Measurements from ENCODE around the gene MON2. TPM values are rescaled to one million over a fixed set of nuclear protein-coding genes. Genes with fewer than 3 reads are reported as not detected.
A peak's percentile ranks its signal among the peaks of the same experiment; 100 is the strongest.
"Not testable (repeated sequence)": the region's sequence is repeated elsewhere in the genome, so short reads cannot be mapped to it uniquely, and the experiment has no call there.

The MON2 gene
- total RNA-seq, 1 donor from 2014 or later, result 16.9 TPM

DNA sequence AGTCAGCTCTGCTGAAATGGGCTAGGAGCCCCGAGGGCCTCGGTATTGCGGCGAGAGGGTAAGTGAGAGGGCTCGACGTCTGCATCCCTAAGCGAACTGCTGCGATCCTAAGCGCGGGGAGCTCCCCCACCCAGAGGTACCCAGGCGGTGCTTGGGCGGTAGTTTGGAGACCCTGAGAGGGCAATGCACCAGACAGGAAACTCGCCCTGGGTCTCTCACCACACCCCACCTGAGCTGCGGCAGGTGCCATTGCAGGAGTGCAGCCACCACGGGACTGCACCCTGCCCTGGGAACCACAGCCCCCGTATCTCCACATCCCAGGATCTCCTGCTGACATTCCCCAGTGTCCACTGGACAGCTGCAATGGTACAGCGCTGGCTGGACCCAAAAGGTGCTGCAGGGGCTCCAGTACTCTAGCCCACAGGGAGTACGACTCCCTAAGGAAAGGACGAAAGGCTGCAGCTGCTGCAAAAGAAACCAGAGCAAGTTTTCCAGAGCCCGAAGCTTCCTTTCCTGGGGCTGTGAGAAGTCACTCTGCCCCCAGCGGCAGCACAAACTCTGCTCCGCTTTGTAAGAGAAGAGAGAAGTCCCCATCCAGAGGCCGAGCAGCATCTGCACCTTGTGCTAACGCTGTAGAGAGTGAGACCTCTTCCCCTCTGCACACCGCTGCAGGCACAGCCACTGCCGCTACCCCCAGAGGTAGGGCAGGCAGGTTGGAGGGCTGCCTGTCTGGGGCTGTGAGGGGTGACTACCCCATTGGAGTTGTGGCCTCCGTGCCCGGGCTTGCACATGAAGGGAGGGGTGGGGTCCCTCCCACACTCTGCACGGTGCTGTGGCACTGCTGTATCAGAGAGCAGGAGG is 31.1 kb upstream of the MON2 start:
- DNase-seq (ENCODE audit: low read depth), result peak; percentile 35
- TF ChIP-seq, protein P1, sequence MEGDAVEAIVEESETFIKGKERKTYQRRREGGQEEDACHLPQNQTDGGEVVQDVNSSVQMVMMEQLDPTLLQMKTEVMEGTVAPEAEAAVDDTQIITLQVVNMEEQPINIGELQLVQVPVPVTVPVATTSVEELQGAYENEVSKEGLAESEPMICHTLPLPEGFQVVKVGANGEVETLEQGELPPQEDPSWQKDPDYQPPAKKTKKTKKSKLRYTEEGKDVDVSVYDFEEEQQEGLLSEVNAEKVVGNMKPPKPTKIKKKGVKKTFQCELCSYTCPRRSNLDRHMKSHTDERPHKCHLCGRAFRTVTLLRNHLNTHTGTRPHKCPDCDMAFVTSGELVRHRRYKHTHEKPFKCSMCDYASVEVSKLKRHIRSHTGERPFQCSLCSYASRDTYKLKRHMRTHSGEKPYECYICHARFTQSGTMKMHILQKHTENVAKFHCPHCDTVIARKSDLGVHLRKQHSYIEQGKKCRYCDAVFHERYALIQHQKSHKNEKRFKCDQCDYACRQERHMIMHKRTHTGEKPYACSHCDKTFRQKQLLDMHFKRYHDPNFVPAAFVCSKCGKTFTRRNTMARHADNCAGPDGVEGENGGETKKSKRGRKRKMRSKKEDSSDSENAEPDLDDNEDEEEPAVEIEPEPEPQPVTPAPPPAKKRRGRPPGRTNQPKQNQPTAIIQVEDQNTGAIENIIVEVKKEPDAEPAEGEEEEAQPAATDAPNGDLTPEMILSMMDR (IDR thresholded peaks at IDR 0.05; ENCODE audit: insufficient read depth, low read length, poor library complexity, severe bottlenecking), result peak; percentile 80

DNA sequence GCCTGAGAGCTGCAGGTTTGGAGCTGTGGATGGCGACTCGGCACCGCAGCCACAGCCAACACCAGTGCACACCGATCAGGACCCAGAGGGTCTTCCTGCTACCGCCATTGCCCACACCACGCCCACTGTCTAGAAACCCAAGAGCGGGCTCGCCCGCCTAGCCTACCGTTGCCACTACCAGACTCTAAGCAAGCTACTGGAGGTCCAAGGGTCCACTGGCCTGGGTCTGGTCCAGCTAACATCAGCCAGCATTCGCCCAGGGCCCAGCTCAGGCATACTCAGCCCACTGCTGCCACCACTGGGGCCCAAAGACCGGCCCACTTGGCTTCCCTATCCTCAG is 30.5 kb upstream of the MON2 start:
- peaks cover 6% of the 10 kb centered on the region for H3K27me3 ChIP-seq (ENCODE audit: control insufficient read depth, insufficient read depth, low read length)
- no peak overlapping the region for H3K4me3 ChIP-seq (ENCODE audit: low read depth, low read length)
- TF ChIP-seq, protein P1 (IDR thresholded peaks at IDR 0.05; ENCODE audit: insufficient read depth, low read length, poor library complexity, severe bottlenecking), result no peak
- H3K36me3 ChIP-seq (ENCODE audit: control insufficient read depth, insufficient read depth, low read length), result no peaks in the 10 kb centered on the region
- DNase-seq (ENCODE audit: low read depth), result no peak

More for the DNA sequence above, 31.1 kb upstream of the MON2 start:
- Histone ChIP-seq H3K4me3 (ENCODE audit: low read depth, low read length) (peak overlapping the region; percentile 40), H3K36me3 (ENCODE audit: control insufficient read depth, insufficient read depth, low read length) (no peaks in the 10 kb centered on the region), H3K27me3 (ENCODE audit: control insufficient read depth, insufficient read depth, low read length) (peaks cover 6% of the 10 kb centered on the region)

DNA sequence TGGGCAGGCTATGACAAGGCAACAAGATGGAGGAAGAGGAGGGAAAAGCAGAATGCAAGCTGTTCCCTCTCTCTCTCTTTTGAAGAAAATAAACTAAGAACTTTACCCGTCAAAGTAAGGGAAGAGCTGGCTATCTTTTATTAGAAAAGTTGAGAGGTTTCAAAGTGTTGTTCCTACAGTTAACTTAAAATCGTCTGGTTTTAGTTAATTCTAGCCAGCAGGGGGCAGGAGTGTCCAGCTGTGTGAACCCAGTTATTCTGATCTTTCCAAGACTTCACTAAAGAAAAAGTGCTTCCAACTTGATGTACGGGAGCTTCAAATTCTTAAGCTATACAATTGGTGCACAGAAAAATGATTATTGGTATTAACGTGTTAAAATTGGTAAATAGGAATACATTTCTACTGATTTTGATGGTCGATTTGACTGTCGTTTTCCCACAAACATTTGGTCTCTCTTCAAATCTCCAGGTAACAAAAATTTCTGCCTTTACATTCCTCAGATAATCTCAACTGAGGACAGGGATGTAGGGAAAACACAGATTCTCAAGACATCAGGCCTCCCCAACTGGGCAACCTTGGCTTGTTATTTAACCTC is 28.4 kb upstream of the MON2 start:
- Histone ChIP-seq H3K4me3 (ENCODE audit: low read depth, low read length) (no peak overlapping the region), H3K36me3 (ENCODE audit: control insufficient read depth, insufficient read depth, low read length) (no peaks in the 10 kb centered on the region), H3K27me3 (ENCODE audit: control insufficient read depth, insufficient read depth, low read length) (peaks cover 6% of the 10 kb centered on the region)
- DNase-seq (ENCODE audit: low read depth), result peak; percentile 2
- TF ChIP-seq, protein P1 (IDR thresholded peaks at IDR 0.05; ENCODE audit: insufficient read depth, low read length, poor library complexity, severe bottlenecking), result peak; percentile 67

DNA sequence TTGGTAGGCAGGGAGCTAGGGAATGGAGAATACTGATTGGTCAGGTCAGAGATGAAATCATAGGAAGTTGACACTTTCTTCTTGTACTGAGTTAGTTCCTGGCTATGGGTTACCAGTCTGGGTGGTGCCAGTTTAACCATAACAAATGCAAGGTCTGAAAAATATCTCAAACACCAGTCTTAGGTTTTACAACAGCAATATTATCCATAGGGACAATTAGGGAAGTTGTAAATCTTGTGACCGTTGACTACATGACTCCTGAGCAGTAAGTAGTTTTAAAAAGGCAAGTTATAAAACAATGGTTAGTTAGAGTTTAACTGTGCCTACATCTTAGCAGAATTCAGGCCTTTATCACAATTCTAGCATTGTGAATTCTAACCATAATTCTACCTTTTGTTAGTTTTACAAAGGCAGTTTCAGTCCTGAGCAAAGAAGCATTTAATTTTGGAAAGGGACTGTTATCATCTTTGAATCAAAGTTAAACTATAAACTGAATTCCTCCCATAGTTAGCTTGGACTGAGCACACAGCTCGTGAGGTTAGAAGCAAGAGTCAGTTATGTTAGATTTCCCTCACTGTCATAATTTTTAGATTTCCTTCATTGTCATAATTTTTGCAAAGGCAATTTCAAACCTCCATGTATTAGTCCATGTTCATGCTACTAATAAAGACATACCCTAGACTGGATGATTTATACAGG is 19.7 kb upstream of the MON2 start:
- TF ChIP-seq, protein P1 (IDR thresholded peaks at IDR 0.05; ENCODE audit: insufficient read depth, low read length, poor library complexity, severe bottlenecking), result no peak
- Histone ChIP-seq H3K27me3 (ENCODE audit: control insufficient read depth, insufficient read depth, low read length) (no peaks in the 10 kb centered on the region), H3K36me3 (ENCODE audit: control insufficient read depth, insufficient read depth, low read length) (no peaks in the 10 kb centered on the region), H3K4me3 (ENCODE audit: low read depth, low read length) (no peak overlapping the region)
- no peak for DNase-seq (ENCODE audit: low read depth)

DNA sequence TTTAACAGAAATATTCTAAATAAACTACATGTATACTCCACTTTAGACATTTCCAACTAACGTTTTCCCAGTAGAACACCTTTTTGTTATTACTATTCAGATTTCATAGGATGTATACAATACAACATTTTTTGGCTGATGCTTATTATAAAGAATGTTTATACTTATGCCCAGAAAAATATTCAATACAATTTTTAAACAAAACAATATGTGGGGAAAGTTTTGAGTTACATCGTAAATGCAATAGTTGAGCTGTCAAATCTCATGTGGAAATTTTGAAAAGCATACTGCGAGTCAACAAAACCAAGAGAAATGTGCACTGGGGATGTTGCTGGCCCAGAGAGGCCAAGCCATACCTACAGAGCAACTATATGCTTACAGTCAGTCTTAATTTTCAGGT is 18.2 kb upstream of the MON2 start:
- Histone ChIP-seq H3K4me3 (ENCODE audit: low read depth, low read length) (no peak overlapping the region), H3K27me3 (ENCODE audit: control insufficient read depth, insufficient read depth, low read length) (no peaks in the 10 kb centered on the region), H3K36me3 (ENCODE audit: control insufficient read depth, insufficient read depth, low read length) (no peaks in the 10 kb centered on the region)
- TF ChIP-seq, protein P1 (IDR thresholded peaks at IDR 0.05; ENCODE audit: insufficient read depth, low read length, poor library complexity, severe bottlenecking), result no peak
- DNase-seq (ENCODE audit: low read depth), result no peak

DNA sequence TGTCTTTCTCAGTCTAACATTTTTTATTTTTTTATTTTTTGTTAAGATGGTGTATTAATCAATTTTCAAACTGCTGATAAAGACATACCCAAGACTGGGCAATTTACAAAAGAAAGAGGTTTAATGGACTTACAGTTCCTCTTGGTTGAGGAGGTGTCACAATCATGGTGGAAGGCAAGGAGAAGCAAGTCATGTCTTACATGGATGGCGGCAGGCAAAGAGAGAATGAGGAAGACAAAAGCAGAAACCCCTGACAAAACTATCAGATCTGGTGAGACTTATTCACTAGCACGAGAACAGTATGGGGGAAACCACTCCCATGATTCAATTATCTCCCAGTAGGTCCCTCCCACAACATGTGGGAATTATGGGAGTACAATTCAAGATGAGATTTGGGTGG is 11.2 kb upstream of the MON2 start:
- not testable (repeated sequence) for H3K27me3 ChIP-seq (ENCODE audit: control insufficient read depth, insufficient read depth, low read length); H3K4me3 ChIP-seq (ENCODE audit: low read depth, low read length); H3K36me3 ChIP-seq (ENCODE audit: control insufficient read depth, insufficient read depth, low read length); DNase-seq (ENCODE audit: low read depth)
